Fibroblast of mammary gland (primary cell): Measurements from ENCODE around the gene DDX52.
"Not testable (repeated sequence)": the region's sequence is repeated elsewhere in the genome, so short reads cannot be mapped to it uniquely, and the experiment has no call there.

Experiments used
- DNase-seq: peaks from one replicate; pipeline ENCODE4 v3.0.0-alpha.2; 2010; ENCODE audit warnings: low read depth
- H3K4me3 ChIP-seq: 2 replicates; pipeline ENCODE4 v1.5.1; 2011; ENCODE audit warnings: low read depth, mild to moderate bottlenecking, low read length, moderate library complexity; ENCODE audit not compliant: control insufficient read depth
- CTCF ChIP-seq: conservative IDR thresholded peaks from 2 replicates; pipeline ENCODE4 v1.5.1; 2011; ENCODE audit warnings: low read depth, low read length, inconsistent platforms; ENCODE audit not compliant: control insufficient read depth, insufficient read depth

Gene DDX52

GRCh38 chr17:37640015-37640414 lies 3.2 kb downstream of the DDX52 start:
- TF ChIP-seq CTCF, result no peak
- no peak for DNase-seq
- no peak overlapping the region for H3K4me3 ChIP-seq

- no peak for TF ChIP-seq CTCF
- DNase-seq, result no peak
- no peak overlapping the region for H3K4me3 ChIP-seq
Observed at GRCh38 chr17:37637956-37638355, 5.3 kb downstream of the DDX52 start.

GRCh38 chr17:37616430-37616829 lies 26.8 kb downstream of the DDX52 start:
- not testable (repeated sequence) for DNase-seq, H3K4me3 ChIP-seq

DNA sequence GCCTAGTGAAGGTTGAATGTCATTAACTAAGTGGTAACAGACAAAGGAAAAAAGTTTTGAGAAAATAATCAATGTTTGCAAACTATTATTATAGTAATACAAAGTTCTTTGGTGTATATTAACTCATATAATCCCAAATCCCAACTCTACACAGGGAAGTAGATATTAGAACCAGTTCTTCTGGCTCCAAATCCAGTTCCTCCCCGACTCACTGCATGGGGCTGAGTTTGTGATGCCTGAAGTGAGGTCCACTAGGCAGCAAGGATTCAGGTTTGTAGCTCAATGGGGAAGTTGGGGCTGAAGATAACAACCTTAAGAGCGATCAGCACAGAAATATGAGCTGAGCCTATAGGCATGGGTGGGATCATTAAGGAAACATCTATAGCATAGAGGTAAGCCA lies 28.4 kb downstream of the DDX52 start:
- DNase-seq, result no peak
- H3K4me3 ChIP-seq, result no peak overlapping the region
- no peak for TF ChIP-seq CTCF

- DNase-seq, result peak; percentile 89
- TF ChIP-seq CTCF, result no peak
- no peak overlapping the region for H3K4me3 ChIP-seq
Observed at GRCh38 chr17:37614391-37614790, 28.9 kb downstream of the DDX52 start.

GRCh38 chr17:37610971-37611370 lies 32.3 kb downstream of the DDX52 start:
- no peak for TF ChIP-seq CTCF
- H3K4me3 ChIP-seq, result no peak overlapping the region
- DNase-seq, result peak; percentile 11

DNA sequence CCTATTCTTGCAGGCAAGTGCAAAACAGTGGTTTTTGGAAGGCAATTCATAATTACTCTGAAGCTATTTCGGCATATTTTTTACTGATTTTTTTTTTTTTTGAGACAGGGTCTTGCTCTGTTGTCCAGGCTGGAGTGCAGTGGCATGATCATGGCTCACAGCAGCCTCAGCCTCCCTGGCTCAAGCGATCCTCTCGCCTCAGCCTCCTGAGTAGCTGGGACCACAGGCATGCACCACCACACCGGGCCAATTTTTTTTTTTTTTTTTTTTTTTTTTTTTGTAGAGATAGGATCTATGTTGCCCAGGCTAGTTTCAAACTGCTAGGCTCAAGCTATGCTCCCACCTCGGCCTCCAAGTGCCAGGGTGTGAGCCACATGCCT lies 33.2 kb downstream of the DDX52 start:
- H3K4me3 ChIP-seq, DNase-seq: not testable (repeated sequence)

- peak within 1 kb of the TSS; percentile 84 for H3K4me3 ChIP-seq
- peak; percentile 92 for DNase-seq
- no peak for TF ChIP-seq CTCF
Observed at GRCh38 chr17:37609170-37610040, 33.8 kb downstream of the DDX52 start, which contains the start of gene SYNRG. SYNRG (minus strand) TSS chr17:37609418; CDS start chr17:37609355, 63 bp downstream.
